ENCODE results near the gene INPP5E.

The INPP5E gene

GRCh38 chr9:136400038-136400834, 39.4 kb downstream of the INPP5E start, which contains the start of gene SNAPC4:
SNAPC4 (minus strand) TSS chr9:136400170; CDS start chr9:136398428, 1,742 bp downstream.
- no peaks in the 10 kb centered on the region for H3K27me3 ChIP-seq
- H3K36me3 ChIP-seq, result peaks cover 73% of the 10 kb centered on the region
- H4K20me1 ChIP-seq, result peaks cover 36% of the 10 kb centered on the region
- peak within 1 kb of the TSS; percentile 93 for H3K4me2 ChIP-seq
- peak within 1 kb of the TSS; percentile 88 for H3K9ac ChIP-seq
- H3K9me3 ChIP-seq, result no peaks in the 10 kb centered on the region
- peak within 1 kb of the TSS; percentile 96 for H3K4me3 ChIP-seq
- TF ChIP-seq Cebpa-rat (IDR thresholded peaks at IDR 0.05), result no peak
- peaks cover 40% of the 10 kb centered on the region for H3K4me1 ChIP-seq
- H3K27ac ChIP-seq, result peak within 1 kb of the TSS; percentile 79

- Histone ChIP-seq H3K4me2 (peak overlapping the region; percentile 93), H3K9ac (peak overlapping the region; percentile 88), H3K27me3 (no peaks in the 10 kb centered on the region), H3K4me3 (peak overlapping the region; percentile 96), H3K9me3 (no peaks in the 10 kb centered on the region), H3K4me1 (peaks cover 32% of the 10 kb centered on the region), H4K20me1 (peaks cover 30% of the 10 kb centered on the region), H3K27ac (peak overlapping the region; percentile 79), H3K36me3 (peaks cover 74% of the 10 kb centered on the region)
- no peak for TF ChIP-seq Cebpa-rat (IDR thresholded peaks at IDR 0.05)
Observed at GRCh38 chr9:136399176-136400037, 40.2 kb downstream of the INPP5E start.

- Histone ChIP-seq H4K20me1 (peaks cover 35% of the 10 kb centered on the region), H3K4me2 (peak overlapping the region; percentile 93), H3K27ac (no peak overlapping the region), H3K9ac (peak overlapping the region; percentile 88), H3K27me3 (no peaks in the 10 kb centered on the region), H3K36me3 (peaks cover 74% of the 10 kb centered on the region), H3K4me1 (peaks cover 21% of the 10 kb centered on the region), H3K4me3 (peak overlapping the region; percentile 96; the same call in 1 of the 2 replicates), H3K9me3 (no peaks in the 10 kb centered on the region)
- TF ChIP-seq Cebpa-rat (IDR thresholded peaks at IDR 0.05), result no peak
Observed at GRCh38 chr9:136398286-136398685, 41.4 kb downstream of the INPP5E start.

GRCh38 chr9:136397643-136398042, 42.0 kb downstream of the INPP5E start:
- peaks cover 41% of the 10 kb centered on the region for H4K20me1 ChIP-seq
- peaks cover 80% of the 10 kb centered on the region for H3K36me3 ChIP-seq
- no peak for TF ChIP-seq Cebpa-rat (IDR thresholded peaks at IDR 0.05)

GRCh38 chr9:136396219-136396515, 43.5 kb downstream of the INPP5E start:
- H3K9ac ChIP-seq, result no peak overlapping the region
- H3K4me2 ChIP-seq, result no peak overlapping the region
- no peaks in the 10 kb centered on the region for H3K9me3 ChIP-seq
- no peaks in the 10 kb centered on the region for H3K27me3 ChIP-seq
- TF ChIP-seq Cebpa-rat (IDR thresholded peaks at IDR 0.05), result no peak
- peaks cover 20% of the 10 kb centered on the region for H3K4me1 ChIP-seq
- H4K20me1 ChIP-seq, result peaks cover 56% of the 10 kb centered on the region
- H3K27ac ChIP-seq, result no peak overlapping the region
- H3K4me3 ChIP-seq, result no peak overlapping the region
- peaks cover 80% of the 10 kb centered on the region for H3K36me3 ChIP-seq

More at GRCh38 chr9:136397643-136398042, 42.0 kb downstream of the INPP5E start:
- Histone ChIP-seq H3K27me3 (no peaks in the 10 kb centered on the region), H3K9ac (0 out of 2 replicates have a peak overlapping the region, but pooled peaks have one; percentile 88), H3K4me2 (no peak overlapping the region), H3K4me1 (peaks cover 20% of the 10 kb centered on the region), H3K4me3 (no peak overlapping the region), H3K27ac (no peak overlapping the region), H3K9me3 (no peaks in the 10 kb centered on the region)

- no peak for TF ChIP-seq Cebpa-rat (IDR thresholded peaks at IDR 0.05)
- no peaks in the 10 kb centered on the region for H3K27me3 ChIP-seq
- H4K20me1 ChIP-seq, result peaks cover 57% of the 10 kb centered on the region
- H3K4me1 ChIP-seq, result peaks cover 18% of the 10 kb centered on the region
- no peak overlapping the region for H3K27ac ChIP-seq
- H3K4me3 ChIP-seq, result no peak overlapping the region
- peaks cover 80% of the 10 kb centered on the region for H3K36me3 ChIP-seq
- H3K9ac ChIP-seq, result no peak overlapping the region
- H3K4me2 ChIP-seq, result no peak overlapping the region
- H3K9me3 ChIP-seq, result no peaks in the 10 kb centered on the region
Observed at GRCh38 chr9:136395345-136396218, 44.1 kb downstream of the INPP5E start.

- H3K4me2 ChIP-seq, result no peak overlapping the region
- H3K27ac ChIP-seq, result no peak overlapping the region
- H3K4me3 ChIP-seq, result no peak overlapping the region
- no peaks in the 10 kb centered on the region for H3K9me3 ChIP-seq
- H3K27me3 ChIP-seq, result no peaks in the 10 kb centered on the region
- H3K4me1 ChIP-seq, result peaks cover 13% of the 10 kb centered on the region
- TF ChIP-seq Cebpa-rat (IDR thresholded peaks at IDR 0.05), result no peak
- H3K36me3 ChIP-seq, result peaks cover 86% of the 10 kb centered on the region
- H4K20me1 ChIP-seq, result peaks cover 57% of the 10 kb centered on the region
- no peak overlapping the region for H3K9ac ChIP-seq
Observed at GRCh38 chr9:136395020-136395340, 44.7 kb downstream of the INPP5E start.

GRCh38 chr9:136394312-136395019, 45.2 kb downstream of the INPP5E start:
- TF ChIP-seq Cebpa-rat (IDR thresholded peaks at IDR 0.05), result no peak
- H3K9ac ChIP-seq, result no peak overlapping the region
- peaks cover 56% of the 10 kb centered on the region for H4K20me1 ChIP-seq
- no peaks in the 10 kb centered on the region for H3K9me3 ChIP-seq
- peaks cover 91% of the 10 kb centered on the region for H3K36me3 ChIP-seq
- no peak overlapping the region for H3K4me3 ChIP-seq
- H3K4me2 ChIP-seq, result no peak overlapping the region
- H3K27me3 ChIP-seq, result no peaks in the 10 kb centered on the region
- H3K27ac ChIP-seq, result no peak overlapping the region
- peaks cover 13% of the 10 kb centered on the region for H3K4me1 ChIP-seq

GRCh38 chr9:136393531-136393930, 46.1 kb downstream of the INPP5E start:
- Histone ChIP-seq H4K20me1 (peaks cover 50% of the 10 kb centered on the region), H3K27me3 (no peaks in the 10 kb centered on the region), H3K9ac (no peak overlapping the region), H3K36me3 (peaks cover 97% of the 10 kb centered on the region), H3K27ac (no peak overlapping the region), H3K4me1 (peaks cover 5% of the 10 kb centered on the region), H3K4me3 (no peak overlapping the region), H3K9me3 (no peaks in the 10 kb centered on the region), H3K4me2 (no peak overlapping the region)
- TF ChIP-seq Cebpa-rat (IDR thresholded peaks at IDR 0.05), result no peak

Data from BLaER1 (cell line).